ENCODE results near the gene SENP8. TPM values are rescaled to one million over a fixed set of nuclear protein-coding genes. Genes with fewer than 3 reads are reported as not detected.
A peak's percentile ranks its signal among the peaks of the same experiment; 100 is the strongest.
"Not testable (repeated sequence)": the region's sequence is repeated elsewhere in the genome, so short reads cannot be mapped to it uniquely, and the experiment has no call there.

The SENP8 gene
- total RNA-seq, 1 donor from 2014 or later = 6.1 TPM

DNA sequence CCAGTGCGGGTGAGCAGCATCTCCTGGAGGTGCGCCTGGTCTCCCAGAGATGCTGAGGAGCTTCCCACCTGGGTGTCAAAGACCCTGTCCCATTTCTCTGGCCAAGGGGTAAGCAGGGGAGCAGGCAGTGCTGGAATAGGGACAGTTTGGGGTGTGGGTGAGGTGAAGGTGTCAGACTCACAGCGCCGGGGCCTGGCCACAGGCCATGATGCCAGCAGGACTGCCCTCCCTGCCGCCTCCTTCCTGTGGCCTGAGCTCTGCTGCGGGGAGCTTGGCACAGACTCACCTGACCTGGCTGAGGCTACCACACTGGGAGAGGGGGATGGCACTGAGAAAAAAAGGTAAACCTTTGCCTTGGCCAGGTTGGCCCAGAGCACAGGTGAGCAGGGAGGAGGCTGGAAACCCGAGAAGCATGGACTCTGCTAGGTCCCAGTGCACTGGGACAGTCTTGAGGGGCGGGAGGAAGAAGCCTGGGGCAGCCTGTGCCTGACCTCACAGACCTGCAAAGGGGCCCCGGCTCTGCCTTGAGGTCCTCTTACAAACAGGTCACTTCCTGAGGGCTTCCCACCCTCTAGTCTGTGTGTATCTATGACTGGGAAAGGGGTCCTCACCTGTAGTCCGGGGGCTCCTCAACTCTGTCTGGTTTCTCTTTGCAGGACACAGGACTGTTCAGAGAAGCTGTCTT is 51.2 kb downstream of the SENP8 start:
- Mint-ChIP-seq H3K27me3 (no peaks in the 10 kb centered on the region), H3K27ac (peak overlapping the region; percentile 92), H3K9me3 (no peaks in the 10 kb centered on the region), H3K36me3 (no peaks in the 10 kb centered on the region), H3K4me3 (no peak overlapping the region), H3K4me1 (ENCODE audit: unreplicated experiment) (peaks cover 12% of the 10 kb centered on the region)
- TF ChIP-seq, protein P1, sequence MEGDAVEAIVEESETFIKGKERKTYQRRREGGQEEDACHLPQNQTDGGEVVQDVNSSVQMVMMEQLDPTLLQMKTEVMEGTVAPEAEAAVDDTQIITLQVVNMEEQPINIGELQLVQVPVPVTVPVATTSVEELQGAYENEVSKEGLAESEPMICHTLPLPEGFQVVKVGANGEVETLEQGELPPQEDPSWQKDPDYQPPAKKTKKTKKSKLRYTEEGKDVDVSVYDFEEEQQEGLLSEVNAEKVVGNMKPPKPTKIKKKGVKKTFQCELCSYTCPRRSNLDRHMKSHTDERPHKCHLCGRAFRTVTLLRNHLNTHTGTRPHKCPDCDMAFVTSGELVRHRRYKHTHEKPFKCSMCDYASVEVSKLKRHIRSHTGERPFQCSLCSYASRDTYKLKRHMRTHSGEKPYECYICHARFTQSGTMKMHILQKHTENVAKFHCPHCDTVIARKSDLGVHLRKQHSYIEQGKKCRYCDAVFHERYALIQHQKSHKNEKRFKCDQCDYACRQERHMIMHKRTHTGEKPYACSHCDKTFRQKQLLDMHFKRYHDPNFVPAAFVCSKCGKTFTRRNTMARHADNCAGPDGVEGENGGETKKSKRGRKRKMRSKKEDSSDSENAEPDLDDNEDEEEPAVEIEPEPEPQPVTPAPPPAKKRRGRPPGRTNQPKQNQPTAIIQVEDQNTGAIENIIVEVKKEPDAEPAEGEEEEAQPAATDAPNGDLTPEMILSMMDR (conservative IDR thresholded peaks at IDR 0.05) = no peak
- no peak for DNase-seq (ENCODE audit: extremely low spot score, unreplicated experiment)

- Mint-ChIP-seq H3K36me3 (no peaks in the 10 kb centered on the region), H3K27me3 (no peaks in the 10 kb centered on the region), H3K4me3 (peak overlapping the region; percentile 20), H3K4me1 (ENCODE audit: unreplicated experiment) (peaks cover 12% of the 10 kb centered on the region), H3K27ac (peak overlapping the region; percentile 77), H3K9me3 (no peaks in the 10 kb centered on the region)
- TF ChIP-seq, protein P1 (conservative IDR thresholded peaks at IDR 0.05) = no peak
- DNase-seq (ENCODE audit: extremely low spot score, unreplicated experiment) = no peak
Observed at GRCh38 chr15:72169921-72170611, 51.9 kb downstream of the SENP8 start.

DNA sequence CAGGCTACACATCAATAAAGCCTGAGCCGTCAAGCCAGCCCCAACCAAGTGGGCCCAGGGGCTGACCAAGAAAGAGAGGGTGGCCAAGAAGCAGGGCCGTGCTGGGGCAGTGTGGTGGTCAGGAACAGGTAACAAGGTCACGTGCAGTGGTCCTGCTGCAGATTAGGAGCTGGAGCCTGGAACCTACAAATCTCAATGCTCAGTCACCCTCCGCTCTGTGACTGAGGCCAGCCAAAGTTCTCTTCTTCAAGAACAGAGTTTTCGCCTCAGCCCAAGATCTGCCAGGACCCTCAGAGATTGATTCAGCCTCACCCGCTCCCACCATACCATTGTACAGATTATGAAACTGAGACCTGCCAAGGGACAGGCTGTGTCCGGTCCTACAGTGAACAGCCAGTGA is 52.5 kb downstream of the SENP8 start:
- Mint-ChIP-seq H3K4me3 (no peak overlapping the region), H3K4me1 (ENCODE audit: unreplicated experiment) (peaks cover 18% of the 10 kb centered on the region), H3K9me3 (no peaks in the 10 kb centered on the region), H3K27me3 (peaks cover 4% of the 10 kb centered on the region), H3K27ac (peak overlapping the region; percentile 77), H3K36me3 (no peaks in the 10 kb centered on the region)
- no peak for DNase-seq (ENCODE audit: extremely low spot score, unreplicated experiment)
- TF ChIP-seq, protein P1 (conservative IDR thresholded peaks at IDR 0.05) = no peak

- peaks cover 18% of the 10 kb centered on the region for H3K4me1 Mint-ChIP-seq (ENCODE audit: unreplicated experiment)
- not testable (repeated sequence) for H3K27ac Mint-ChIP-seq; H3K4me3 Mint-ChIP-seq; H3K36me3 Mint-ChIP-seq; H3K9me3 Mint-ChIP-seq; DNase-seq (ENCODE audit: extremely low spot score, unreplicated experiment); H3K27me3 Mint-ChIP-seq
Observed at GRCh38 chr15:72171978-72172377, 53.8 kb downstream of the SENP8 start.

DNA sequence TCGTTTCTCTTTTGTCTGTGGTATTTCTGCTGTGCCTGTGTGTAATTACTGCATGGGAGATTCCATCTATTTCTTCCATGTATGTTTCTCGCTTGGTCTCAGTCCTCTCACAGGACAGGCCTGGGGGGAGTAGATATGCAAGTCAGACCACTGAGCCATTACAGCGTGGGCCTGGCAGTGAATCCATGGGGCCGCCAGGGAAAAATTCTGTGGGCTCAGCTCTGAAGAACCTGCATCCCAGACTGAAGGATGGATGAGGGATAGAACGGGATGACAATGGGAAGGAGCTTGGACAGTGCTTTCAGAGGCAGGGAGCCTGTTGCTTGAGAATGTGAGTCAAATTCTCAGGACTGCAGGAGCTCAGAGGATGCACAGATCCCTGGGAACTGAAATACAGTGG is 54.6 kb downstream of the SENP8 start:
- H3K27ac Mint-ChIP-seq = no peak overlapping the region

GRCh38 chr15:72173401-72173800 is 55.2 kb downstream of the SENP8 start:
- TF ChIP-seq, protein P1 (conservative IDR thresholded peaks at IDR 0.05) = no peak
- H3K4me3 Mint-ChIP-seq = no peak overlapping the region
- H3K4me1 Mint-ChIP-seq (ENCODE audit: unreplicated experiment) = peaks cover 17% of the 10 kb centered on the region
- H3K9me3 Mint-ChIP-seq = no peaks in the 10 kb centered on the region
- peaks cover 4% of the 10 kb centered on the region for H3K27me3 Mint-ChIP-seq
- no peaks in the 10 kb centered on the region for H3K36me3 Mint-ChIP-seq
- no peak for DNase-seq (ENCODE audit: extremely low spot score, unreplicated experiment)
- H3K27ac Mint-ChIP-seq = no peak overlapping the region

More for the DNA sequence above, 54.6 kb downstream of the SENP8 start:
- no peak for DNase-seq (ENCODE audit: extremely low spot score, unreplicated experiment)
- TF ChIP-seq, protein P1 (conservative IDR thresholded peaks at IDR 0.05) = no peak
- peaks cover 22% of the 10 kb centered on the region for H3K4me1 Mint-ChIP-seq (ENCODE audit: unreplicated experiment)
- H3K27me3 Mint-ChIP-seq = peaks cover 4% of the 10 kb centered on the region
- no peaks in the 10 kb centered on the region for H3K9me3 Mint-ChIP-seq
- H3K36me3 Mint-ChIP-seq = no peaks in the 10 kb centered on the region
- H3K4me3 Mint-ChIP-seq = no peak overlapping the region
